Upper lobe of left lung (tissue), 6 donors: ENCODE data around the gene CSNK2A3. TPM values are rescaled to one million over a fixed set of nuclear protein-coding genes. Genes with fewer than 3 reads are reported as not detected.

Experiments used
- ATAC-seq, 2 donors: fragments of 200-7000 bp; cut with Tn5 transposase; one replicate each; pipeline ENCODE4 v1.9.1; 2022; ENCODE audit warnings: mild to moderate bottlenecking in 2 of 2, moderate library complexity in 2 of 2; ENCODE audit not compliant: low FRiP score in 2 of 2
- DNase-seq, 2 donors: peaks; one replicate each; pipeline ENCODE4 v3.0.0-alpha.2; 2019 to 2020
- H3K27ac ChIP-seq, 4 donors: fragments of 200-600 bp; sonication (generic); one replicate each; pipeline ENCODE4 v1.5.1; 2016 to 2019
- H3K27me3 ChIP-seq, 4 donors: fragments of 200-600 bp; sonication (generic); one replicate each; pipeline ENCODE4 v1.5.1; 2017 to 2019
- H3K36me3 ChIP-seq, 4 donors: fragments of 200-600 bp; sonication (generic); one replicate each; pipeline ENCODE4 v1.5.1; 2016 to 2019
- H3K4me1 ChIP-seq, 4 donors: fragments of 200-600 bp; sonication (generic); one replicate each; pipeline ENCODE4 v1.5.1; 2018 to 2019
- H3K4me3 ChIP-seq, 4 donors: fragments of 200-600 bp; sonication (generic); one replicate each; pipeline ENCODE4 v1.5.1; 2017 to 2019; ENCODE audit warnings: mild to moderate bottlenecking in 2 of 4, moderate library complexity in 1 of 4
- H3K9me3 ChIP-seq, 4 donors: fragments of 200-600 bp; sonication (generic); one replicate each; pipeline ENCODE4 v1.5.1; 2018 to 2019
- CTCF ChIP-seq, 6 experiments: fragments of 450-650 bp in 4 of 6; fragments of 200-600 bp in 2 of 6; sonication (generic) in 2 of 6; IDR thresholded peaks; one replicate each; pipeline ENCODE4 v1.5.1; 2016 to 2019; ENCODE audit warnings: antibody characterized with exemption in 6 of 6
- EP300 ChIP-seq, 4 donors: sonication (generic); formaldehyde crosslinking; IDR thresholded peaks; one replicate each; pipeline ENCODE4 v1.5.1; 2017; ENCODE audit warnings: antibody characterized with exemption in 4 of 4, control low read depth in 2 of 4
- POLR2A ChIP-seq, 4 donors: fragments of 450-650 bp; IDR thresholded peaks; one replicate each; pipeline ENCODE4 v1.5.1; 2016 to 2017; ENCODE audit warnings: antibody characterized with exemption in 4 of 4, mild to moderate bottlenecking in 2 of 4
- POLR2AphosphoS5 ChIP-seq, 2 donors: sonication (generic); formaldehyde crosslinking; IDR thresholded peaks; one replicate each; pipeline ENCODE4 v1.5.1; 2017; ENCODE audit warnings: antibody characterized with exemption in 2 of 2
- WGBS, 2 donors: methylation state at CpG; one replicate each; pipeline ENCODE4 v1.1.5; 2017 to 2018; 5-methylcytosine and 5-hydroxymethylcytosine counted together
- total RNA-seq, 6 donors: library from RNA; depleted of rRNA in 4 of 6; stranded (reverse); fragments of >200 nt in 4 of 6; gene quantifications; one replicate each; pipeline versions ENCODE4 v1.1.0 to v1.2.1, GENCODE V29; 2016 to 2021
- donor health status: DM: no; HTN: no; CAD: no; lungs with moderate emphysema.
- donor health status: DM: no; HTN: yes; CAD: no; lungs with severe emphysema.

The CSNK2A3 gene
- total RNA-seq, 6 donors from 2014 or later = 2.0 to 18.9 (median 5.3) TPM

GRCh38 chr11:11391796-11392463 is 38.9 kb upstream of the CSNK2A3 start:
- ATAC-seq = peak in 1 of 2 donors; percentile 43
- no peak overlapping the region for H3K4me3 ChIP-seq
- DNase-seq = no peak
- TF ChIP-seq POLR2A (IDR thresholded peaks at IDR 0.05) (no peak), POLR2AphosphoS5 (IDR thresholded peaks at IDR 0.05) (no peak), CTCF (IDR thresholded peaks at IDR 0.05) (no peak), EP300 (IDR thresholded peaks at IDR 0.05) (no peak)
- WGBS, 2 donors = 74 to 85% methylated on average over 13 of the region's 13 CpGs
- H3K27ac ChIP-seq = peak overlapping the region in 2 of 4 donors; percentile 2 to 13
- H3K27me3 ChIP-seq = no peaks in the 10 kb centered on the region
- peaks cover 9 to 24% (median 17%) of the 10 kb centered on the region in 4 donors for H3K4me1 ChIP-seq
- no peaks in the 10 kb centered on the region for H3K9me3 ChIP-seq
- H3K36me3 ChIP-seq = no peaks in the 10 kb centered on the region

- no peak for ATAC-seq
- no peak overlapping the region for H3K27ac ChIP-seq
Observed at GRCh38 chr11:11391169-11391568, 38.1 kb upstream of the CSNK2A3 start.

GRCh38 chr11:11390068-11390771 is 37.2 kb upstream of the CSNK2A3 start:
- Histone ChIP-seq H3K4me3 (no peak overlapping the region), H3K4me1 (peaks cover 9 to 21% (median 16%) of the 10 kb centered on the region in 4 donors), H3K36me3 (no peaks in the 10 kb centered on the region), H3K27me3 (no peaks in the 10 kb centered on the region), H3K27ac (no peak overlapping the region), H3K9me3 (no peaks in the 10 kb centered on the region)
- no peak for DNase-seq
- WGBS, 2 donors = 86 to 97% methylated on average over 5 of the region's 5 CpGs
- no peak for ATAC-seq
- no peak for TF ChIP-seq EP300 (IDR thresholded peaks at IDR 0.05)
- TF ChIP-seq CTCF (IDR thresholded peaks at IDR 0.05) = no peak

More at GRCh38 chr11:11391169-11391568, 38.1 kb upstream of the CSNK2A3 start:
- Histone ChIP-seq H3K4me1 (peaks cover 9 to 21% (median 17%) of the 10 kb centered on the region in 4 donors), H3K4me3 (no peak overlapping the region), H3K9me3 (no peaks in the 10 kb centered on the region), H3K27me3 (no peaks in the 10 kb centered on the region), H3K36me3 (no peaks in the 10 kb centered on the region)
- DNase-seq = no peak
- TF ChIP-seq EP300 (IDR thresholded peaks at IDR 0.05) = no peak
- TF ChIP-seq CTCF (IDR thresholded peaks at IDR 0.05) = no peak
- no peak for TF ChIP-seq POLR2AphosphoS5 (IDR thresholded peaks at IDR 0.05)
- TF ChIP-seq POLR2A (IDR thresholded peaks at IDR 0.05) = no peak

GRCh38 chr11:11389238-11389637 is 36.2 kb upstream of the CSNK2A3 start:
- no peak overlapping the region for H3K4me3 ChIP-seq
- H3K9me3 ChIP-seq = no peaks in the 10 kb centered on the region
- no peaks in the 10 kb centered on the region for H3K27me3 ChIP-seq
- peaks cover 6 to 21% (median 12%) of the 10 kb centered on the region in 4 donors for H3K4me1 ChIP-seq
- no peak for ATAC-seq
- no peak for DNase-seq
- H3K36me3 ChIP-seq = no peaks in the 10 kb centered on the region
- no peak for TF ChIP-seq EP300 (IDR thresholded peaks at IDR 0.05)
- 62 to 79% methylated on average over 4 of the region's 4 CpGs for WGBS, 2 donors
- H3K27ac ChIP-seq = no peak overlapping the region

GRCh38 chr11:11387622-11388305 is 34.7 kb upstream of the CSNK2A3 start:
- Histone ChIP-seq H3K27me3 (no peaks in the 10 kb centered on the region), H3K4me3 (no peak overlapping the region), H3K4me1 (peaks cover 6 to 21% (median 12%) of the 10 kb centered on the region in 4 donors), H3K36me3 (no peaks in the 10 kb centered on the region), H3K27ac (no peak overlapping the region), H3K9me3 (no peaks in the 10 kb centered on the region)
- DNase-seq (no peak), ATAC-seq (no peak)
- 81 to 86% methylated on average over 10 of the region's 10 CpGs for WGBS, 2 donors
- TF ChIP-seq POLR2A (IDR thresholded peaks at IDR 0.05) (no peak), EP300 (IDR thresholded peaks at IDR 0.05) (no peak), CTCF (IDR thresholded peaks at IDR 0.05) (no peak), POLR2AphosphoS5 (IDR thresholded peaks at IDR 0.05) (no peak)
